GM06990 (cell line): ENCODE measurements around the gene EXD3.

Source experiments
- DNase-seq: peaks from one replicate; pipeline ENCODE4 v3.0.0-alpha.2; 2011; ENCODE audit not compliant: insufficient read length; ENCODE audit errors: extremely low read depth
- H3K27me3 ChIP-seq: replicated peaks from 2 replicates; pipeline ENCODE4 v1.6.0; 2011; ENCODE audit warnings: low read length; ENCODE audit not compliant: control insufficient read depth, insufficient read depth
- H3K36me3 ChIP-seq: 2 replicates; pipeline ENCODE4 v1.5.1; 2011; ENCODE audit warnings: low read length; ENCODE audit not compliant: control insufficient read depth, insufficient read depth
- H3K4me3 ChIP-seq: replicated peaks from 2 replicates; pipeline ENCODE4 v1.5.1; 2011; ENCODE audit warnings: low read depth, mild to moderate bottlenecking, control low read depth, low read length
- CTCF ChIP-seq: IDR thresholded peaks from 2 replicates; pipeline ENCODE4 v1.5.1; 2011; ENCODE audit warnings: low read length, control low read depth, mild to moderate bottlenecking, inconsistent platforms; ENCODE audit not compliant: insufficient read depth, poor library complexity, severe bottlenecking

Gene EXD3

GRCh38 chr9:137295238-137295811, 127.6 kb downstream of the EXD3 start:
- no peaks in the 10 kb centered on the region for H3K36me3 ChIP-seq
- peak overlapping the region; percentile 33 for H3K4me3 ChIP-seq
- no peaks in the 10 kb centered on the region; the same call in 1 of the 2 replicates for H3K27me3 ChIP-seq
- TF ChIP-seq CTCF, result no peak
- DNase-seq, result peak; percentile 65

DNA sequence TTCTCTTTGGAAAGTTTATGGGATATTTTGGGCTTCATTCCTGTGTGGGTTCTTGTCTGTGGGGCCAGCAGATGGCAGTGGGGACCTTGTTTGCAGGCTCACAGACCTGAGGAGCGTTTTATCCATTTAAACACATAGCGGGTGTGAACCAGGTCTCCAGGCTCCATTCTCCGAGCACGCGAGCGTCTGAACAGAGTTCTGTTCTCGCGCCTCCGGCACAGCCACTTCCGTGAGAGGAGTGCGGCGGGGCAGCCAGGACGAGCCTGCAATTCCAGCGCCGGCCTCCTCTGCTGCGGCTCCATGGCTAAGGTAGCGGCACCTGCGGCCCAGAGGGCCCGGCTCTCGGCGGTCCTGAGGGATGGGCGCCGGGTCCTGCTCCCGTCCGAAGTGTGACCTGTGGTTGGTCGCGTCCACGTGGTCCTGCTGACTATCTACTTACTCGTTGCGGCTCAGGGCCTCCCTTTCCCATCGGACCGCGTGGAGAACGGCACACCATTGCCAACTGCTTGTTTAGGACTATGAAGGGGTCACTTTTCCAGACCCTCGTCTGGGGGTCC, 128.2 kb downstream of the EXD3 start:
- H3K36me3 ChIP-seq, result no peaks in the 10 kb centered on the region
- peak; percentile 43 for TF ChIP-seq CTCF
- no peaks in the 10 kb centered on the region; the same call in 1 of the 2 replicates for H3K27me3 ChIP-seq
- H3K4me3 ChIP-seq, result peak overlapping the region; percentile 32; the same call in 1 of the 2 replicates
- DNase-seq, result no peak

GRCh38 chr9:137294091-137294680, 128.8 kb downstream of the EXD3 start:
- no peak for DNase-seq

DNA sequence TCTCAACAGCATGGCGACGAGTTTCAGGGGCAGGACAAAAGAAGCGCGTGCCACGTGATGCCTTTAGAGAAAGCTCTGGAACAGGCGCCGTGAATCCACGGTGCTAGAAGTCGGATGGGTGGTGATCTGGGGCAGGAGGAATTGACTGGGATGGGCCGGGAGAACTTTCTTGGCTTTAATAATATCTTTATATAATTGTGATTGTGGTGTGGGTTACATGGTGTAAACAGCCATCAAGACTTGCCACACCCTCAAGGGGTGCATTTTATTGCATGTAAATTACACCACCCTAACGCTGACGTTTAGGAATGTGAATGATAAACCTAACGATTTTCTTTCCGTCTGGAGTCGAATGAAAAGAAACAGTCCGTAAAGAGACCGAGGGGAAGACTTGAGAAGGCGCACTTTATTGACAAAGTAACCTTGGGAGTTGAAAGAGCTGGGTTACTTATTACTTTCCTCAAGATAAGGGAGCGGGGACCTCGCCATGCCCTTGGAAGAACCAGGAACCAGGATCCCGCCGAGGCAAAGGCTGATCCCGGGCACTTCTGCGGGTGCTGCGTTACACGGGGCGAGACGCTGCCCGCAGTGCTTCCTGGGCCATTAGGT, 129.4 kb downstream of the EXD3 start:
- TF ChIP-seq CTCF, result no peak
- DNase-seq, result no peak
- Histone ChIP-seq H3K36me3 (no peaks in the 10 kb centered on the region), H3K27me3 (no peaks in the 10 kb centered on the region; the same call in 1 of the 2 replicates), H3K4me3 (no peak overlapping the region)

More at GRCh38 chr9:137294091-137294680, 128.8 kb downstream of the EXD3 start:
- H3K4me3 ChIP-seq, result no peak overlapping the region
- no peak for TF ChIP-seq CTCF
- H3K27me3 ChIP-seq, result no peaks in the 10 kb centered on the region; the same call in 1 of the 2 replicates
- H3K36me3 ChIP-seq, result no peaks in the 10 kb centered on the region

DNA sequence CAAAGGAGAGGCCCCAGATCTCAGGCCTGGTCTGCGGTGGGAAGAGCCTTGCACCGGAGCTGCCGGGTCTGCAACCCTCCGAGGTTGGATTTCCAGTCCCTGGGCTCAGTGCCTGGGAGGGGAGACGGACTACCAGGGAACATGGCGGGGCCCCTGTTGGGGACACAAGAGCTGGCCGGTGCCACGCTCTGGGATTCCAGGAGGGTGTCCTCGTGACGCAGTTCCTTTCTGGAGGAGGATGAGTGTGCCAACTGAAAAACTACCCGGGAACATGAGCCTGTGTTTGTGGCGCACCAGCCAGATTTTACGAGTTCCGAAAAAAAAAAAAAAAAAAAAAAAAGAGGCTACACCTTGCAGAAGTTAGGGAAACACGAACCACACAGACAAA, 129.9 kb downstream of the EXD3 start:
- no peak for DNase-seq
- H3K36me3 ChIP-seq, result no peaks in the 10 kb centered on the region
- no peaks in the 10 kb centered on the region; the same call in 1 of the 2 replicates for H3K27me3 ChIP-seq
- TF ChIP-seq CTCF, result no peak
- H3K4me3 ChIP-seq, result no peak overlapping the region
